NT2/D1 (cell line): Measurements from ENCODE around the gene FOXP4.
A peak's percentile ranks its signal among the peaks of the same experiment; 100 is the strongest.

ENCODE experiments used
- DNase-seq: peaks from one replicate; pipeline ENCODE4 v3.0.0-alpha.2; 2011; ENCODE audit warnings: low read depth, low spot score
- H3K27me3 ChIP-seq: 2 replicates; pipeline ENCODE4 v1.6.0; 2011; ENCODE audit warnings: mild to moderate bottlenecking; ENCODE audit not compliant: insufficient read length, insufficient read depth
- H3K36me3 ChIP-seq: 2 replicates; pipeline ENCODE4 v1.6.1; 2011; ENCODE audit warnings: mild to moderate bottlenecking, low read length, mixed read lengths; ENCODE audit not compliant: insufficient read depth, insufficient read length
- H3K4me1 ChIP-seq: 2 replicates; pipeline ENCODE4 v1.5.1; 2011; ENCODE audit not compliant: insufficient read depth, insufficient read length
- H3K4me3 ChIP-seq: 2 replicates; pipeline ENCODE4 v1.5.1; 2011; ENCODE audit warnings: low read depth; ENCODE audit not compliant: insufficient read length
- H3K9ac ChIP-seq: 2 replicates; pipeline ENCODE4 v1.6.0; 2011; ENCODE audit warnings: low read depth; ENCODE audit not compliant: insufficient read length
- H3K9me3 ChIP-seq: 2 replicates; pipeline ENCODE4 v1.5.1; 2011; ENCODE audit warnings: mild to moderate bottlenecking, low read length; ENCODE audit not compliant: insufficient read depth
- SUZ12 ChIP-seq: IDR thresholded peaks from 2 replicates; pipeline ENCODE4 v1.6.1; 2011; ENCODE audit not compliant: insufficient read length, insufficient read depth; ENCODE audit errors: extremely low read depth
- YY1 ChIP-seq: IDR thresholded peaks from 2 replicates; pipeline ENCODE4 v1.6.1; 2011; ENCODE audit not compliant: insufficient read length, insufficient read depth
- ZNF274 ChIP-seq: IDR thresholded peaks from 2 replicates; pipeline ENCODE4 v1.6.1; 2011; ENCODE audit warnings: mild to moderate bottlenecking, low read depth, low read length

Gene FOXP4

GRCh38 chr6:41568202-41568584 lies 22.0 kb downstream of the FOXP4 start:
- TF ChIP-seq YY1 (no peak), ZNF274 (no peak), SUZ12 (no peak)
- Histone ChIP-seq H3K27me3 (peaks cover 14% of the 10 kb centered on the region), H3K36me3 (peaks cover 16% of the 10 kb centered on the region)

GRCh38 chr6:41568585-41569384 lies 22.6 kb downstream of the FOXP4 start:
- TF ChIP-seq YY1 (no peak), ZNF274 (no peak), SUZ12 (no peak)
- DNase-seq, result no peak
- no peaks in the 10 kb centered on the region for H3K9me3 ChIP-seq
- peaks cover 7% of the 10 kb centered on the region for H3K4me1 ChIP-seq
- peaks cover 16% of the 10 kb centered on the region for H3K36me3 ChIP-seq
- peaks cover 8% of the 10 kb centered on the region for H3K27me3 ChIP-seq
- H3K9ac ChIP-seq, result no peak overlapping the region
- no peak overlapping the region for H3K4me3 ChIP-seq

More at GRCh38 chr6:41568202-41568584, 22.0 kb downstream of the FOXP4 start:
- no peak for DNase-seq
- H3K4me3 ChIP-seq, result no peak overlapping the region
- no peaks in the 10 kb centered on the region for H3K9me3 ChIP-seq
- no peak overlapping the region for H3K9ac ChIP-seq
- H3K4me1 ChIP-seq, result peaks cover 7% of the 10 kb centered on the region

GRCh38 chr6:41570259-41570615 lies 24.1 kb downstream of the FOXP4 start:
- no peak overlapping the region for H3K4me3 ChIP-seq
- TF ChIP-seq SUZ12, result no peak
- TF ChIP-seq ZNF274, result no peak
- no peak for TF ChIP-seq YY1
- H3K9me3 ChIP-seq, result no peaks in the 10 kb centered on the region
- H3K36me3 ChIP-seq, result peaks cover 16% of the 10 kb centered on the region
- peak overlapping the region; percentile 16 for H3K9ac ChIP-seq
- H3K27me3 ChIP-seq, result peaks cover 4% of the 10 kb centered on the region
- DNase-seq, result no peak
- H3K4me1 ChIP-seq, result peaks cover 7% of the 10 kb centered on the region

DNA sequence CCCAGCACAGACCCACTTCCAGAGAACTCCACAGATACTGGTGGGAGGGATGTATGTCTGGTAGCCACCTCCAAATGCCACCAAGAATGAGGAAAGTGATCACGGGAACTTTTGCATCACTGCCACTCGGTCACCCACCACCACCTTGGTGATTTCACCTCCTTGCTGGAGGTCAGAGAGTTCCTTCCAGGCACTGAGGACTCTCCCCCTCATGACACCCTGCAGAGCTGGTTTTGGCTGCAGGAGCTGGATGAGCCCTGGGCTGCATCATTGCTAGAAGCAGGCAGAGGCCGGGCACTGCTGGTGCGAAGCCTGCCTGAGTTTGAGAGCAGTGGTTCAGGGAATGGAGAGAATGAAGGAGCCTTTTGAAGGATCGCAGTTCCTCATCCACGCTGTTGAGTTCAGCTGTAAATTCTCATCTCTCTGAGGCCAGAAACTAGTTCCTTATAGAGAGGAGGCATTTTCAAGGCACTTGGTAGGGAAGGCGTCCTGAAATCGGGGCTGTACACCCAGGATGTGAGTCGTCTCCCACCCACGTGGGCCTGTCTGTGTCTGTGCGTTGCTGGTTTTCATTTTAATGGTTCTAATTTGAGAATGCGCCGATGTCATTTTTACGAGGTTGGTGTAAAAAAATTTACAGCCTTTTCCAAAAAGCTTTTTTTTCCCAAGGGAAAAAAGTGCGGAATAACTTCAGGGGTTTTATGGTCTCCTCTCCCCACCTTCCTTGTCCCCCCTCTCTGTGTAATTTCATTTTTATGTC lies 25.0 kb downstream of the FOXP4 start:
- Histone ChIP-seq H3K9ac (peak overlapping the region; percentile 8), H3K9me3 (no peaks in the 10 kb centered on the region), H3K36me3 (peaks cover 10% of the 10 kb centered on the region), H3K4me1 (peaks cover 8% of the 10 kb centered on the region), H3K4me3 (no peak overlapping the region), H3K27me3 (peaks cover 4% of the 10 kb centered on the region)
- TF ChIP-seq SUZ12 (no peak), ZNF274 (no peak), YY1 (no peak)
- no peak for DNase-seq

GRCh38 chr6:41572613-41573012 lies 26.4 kb downstream of the FOXP4 start:
- TF ChIP-seq SUZ12 (no peak), ZNF274 (no peak), YY1 (no peak)
- peaks cover 3% of the 10 kb centered on the region for H3K27me3 ChIP-seq
- H3K4me3 ChIP-seq, result no peak overlapping the region
- H3K9me3 ChIP-seq, result no peaks in the 10 kb centered on the region
- no peaks in the 10 kb centered on the region for H3K36me3 ChIP-seq
- H3K4me1 ChIP-seq, result peaks cover 16% of the 10 kb centered on the region
- DNase-seq, result no peak
- no peak overlapping the region for H3K9ac ChIP-seq

GRCh38 chr6:41573276-41573675 lies 27.1 kb downstream of the FOXP4 start:
- peaks cover 22% of the 10 kb centered on the region for H3K4me1 ChIP-seq
- no peaks in the 10 kb centered on the region for H3K36me3 ChIP-seq

GRCh38 chr6:41573985-41574384 lies 27.8 kb downstream of the FOXP4 start:
- DNase-seq, result no peak
- Histone ChIP-seq H3K4me3 (no peak overlapping the region), H3K27me3 (peaks cover 3% of the 10 kb centered on the region), H3K36me3 (no peaks in the 10 kb centered on the region), H3K9ac (no peak overlapping the region), H3K4me1 (peaks cover 22% of the 10 kb centered on the region), H3K9me3 (no peaks in the 10 kb centered on the region)
- TF ChIP-seq ZNF274 (no peak), YY1 (no peak), SUZ12 (no peak)

More at GRCh38 chr6:41573276-41573675, 27.1 kb downstream of the FOXP4 start:
- no peak for TF ChIP-seq YY1
- TF ChIP-seq ZNF274, result no peak
- TF ChIP-seq SUZ12, result no peak
- DNase-seq, result no peak
- Histone ChIP-seq H3K9me3 (no peaks in the 10 kb centered on the region), H3K9ac (no peak overlapping the region), H3K27me3 (peaks cover 3% of the 10 kb centered on the region), H3K4me3 (no peak overlapping the region)
